ENCODE results near the gene JUN. TPM values are rescaled to one million over a fixed set of nuclear protein-coding genes. Genes with fewer than 3 reads are reported as not detected.

Gene JUN
- total and polyA plus RNA-seq, 12 donors, result 47.0 to 209 (median 78.0) TPM

- 96 to 97% methylated on average over 1 of the region's 1 CpG for WGBS, 2 donors
- no peak overlapping the region for H3K27ac ChIP-seq
- H3K27me3 ChIP-seq, result no peaks in the 10 kb centered on the region
- TF ChIP-seq CTCF (IDR thresholded peaks at IDR 0.05), result no peak
- H3K36me3 ChIP-seq, result no peaks in the 10 kb centered on the region
- intact Hi-C loops (cut with DNase I), result no loop called here
- peaks cover 0 to 3% (median 0%) of the 10 kb centered on the region in 9 donors for H3K4me1 ChIP-seq
- DNase-seq, result no peak
- H3K9me3 ChIP-seq, result peaks cover 0 to 4% (median 0%) of the 10 kb centered on the region in 11 donors
- no peak for ATAC-seq
- H3K4me3 ChIP-seq, result no peak overlapping the region
Measured at GRCh38 chr1:58799650-58800049, 15.8 kb upstream of the JUN start.

- no peak overlapping the region for H3K4me3 ChIP-seq
- WGBS, 2 donors, result 96 to 98% methylated on average over 1 of the region's 1 CpG
Measured at GRCh38 chr1:58798910-58799442, 15.1 kb upstream of the JUN start.

GRCh38 chr1:58796416-58796815, 12.6 kb upstream of the JUN start:
- intact Hi-C loops (cut with DNase I), result no loop called here
- Histone ChIP-seq H3K9me3 (peaks cover 0 to 3% (median 0%) of the 10 kb centered on the region in 11 donors), H3K4me1 (peaks cover 0 to 3% (median 0%) of the 10 kb centered on the region in 9 donors), H3K4me3 (no peak overlapping the region), H3K36me3 (no peaks in the 10 kb centered on the region), H3K27me3 (no peaks in the 10 kb centered on the region), H3K27ac (no peak overlapping the region)
- no peak for DNase-seq
- no peak for ATAC-seq
- TF ChIP-seq CTCF (IDR thresholded peaks at IDR 0.05), result no peak

More at GRCh38 chr1:58798910-58799442, 15.1 kb upstream of the JUN start:
- TF ChIP-seq CTCF (IDR thresholded peaks at IDR 0.05), result no peak
- H3K4me1 ChIP-seq, result peaks cover 0 to 3% (median 0%) of the 10 kb centered on the region in 9 donors
- H3K36me3 ChIP-seq, result no peaks in the 10 kb centered on the region
- no peak overlapping the region for H3K27ac ChIP-seq
- DNase-seq (no peak), ATAC-seq (no peak)
- intact Hi-C loops (cut with DNase I), result no loop called here
- peaks cover 0 to 4% (median 0%) of the 10 kb centered on the region in 11 donors for H3K9me3 ChIP-seq
- no peaks in the 10 kb centered on the region for H3K27me3 ChIP-seq

DNA sequence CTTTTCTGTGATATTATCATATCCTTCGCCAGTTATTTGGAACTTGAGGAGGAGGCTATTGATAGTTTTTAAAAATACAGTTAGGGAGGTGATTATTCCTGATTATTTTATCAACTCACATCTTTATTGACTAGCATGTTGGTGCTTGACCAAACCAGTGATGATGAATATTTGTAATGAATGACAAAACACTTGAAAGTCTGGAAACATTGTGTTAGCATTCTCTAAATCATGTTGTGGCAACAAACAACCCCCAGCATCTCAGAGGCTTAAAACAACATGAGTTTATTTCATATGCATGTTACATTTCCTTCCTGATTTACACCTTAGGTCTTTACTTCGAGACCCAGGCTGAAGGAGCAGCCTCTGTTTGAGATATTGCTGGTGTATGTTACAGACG, 10.7 kb upstream of the JUN start:
- intact Hi-C loops (cut with DNase I), result loop anchor here in 1 of 10 donors (5.0 kb wide), 1 partner anchor 88 kb away; no protein-coding TSS in a partner anchor
- no peaks in the 10 kb centered on the region for H3K9me3 ChIP-seq
- no peak overlapping the region for H3K4me3 ChIP-seq
- ATAC-seq (no peak), DNase-seq (no peak)
- H3K27ac ChIP-seq, result no peak overlapping the region
- no peaks in the 10 kb centered on the region for H3K36me3 ChIP-seq
- TF ChIP-seq CTCF (IDR thresholded peaks at IDR 0.05), result no peak
- no peaks in the 10 kb centered on the region for H3K27me3 ChIP-seq
- WGBS, 2 donors, result 92 to 98% methylated on average over 3 of the region's 3 CpGs
- peaks cover 0 to 3% (median 0%) of the 10 kb centered on the region in 9 donors for H3K4me1 ChIP-seq

All from heart right ventricle (tissue), 16 donors.